Activated B cell treated with CpG ODN at 0.5 μM for 24 hours (primary cell): ENCODE data around the gene FSTL4. TPM values are rescaled to one million over a fixed set of nuclear protein-coding genes. Genes with fewer than 3 reads are reported as not detected.

Experiments used
- ATAC-seq: fragments of 200-7000 bp; cut with Tn5 transposase; one replicate; pipeline ENCODE4 v1.10.0; 2021; ENCODE audit warnings: low read depth, mild to moderate bottlenecking, moderate library complexity
- CTCF ChIA-PET: fragments of 350-600 bp; sonication (Branson Sonifier 250); formaldehyde crosslinking; loops from one replicate; lab custom pipeline; 2021; ENCODE audit warnings: antibody characterized with exemption; lab: Charles Lee
- POLR2A ChIA-PET: fragments of 350-600 bp; sonication (Branson Sonifier 250); formaldehyde crosslinking; loops from one replicate; lab custom pipeline; 2021; ENCODE audit warnings: antibody characterized with exemption; lab: Charles Lee
- DNase-seq: peaks from one replicate; pipeline ENCODE4 v3.0.0; 2022
- H3K27ac Mint-ChIP-seq: one replicate; pipeline ENCODE4 v1.8.0; 2020; ENCODE audit warnings: mixed read lengths
- H3K27me3 Mint-ChIP-seq: one replicate; pipeline ENCODE4 v1.8.0; 2021; ENCODE audit warnings: mixed read lengths
- H3K36me3 Mint-ChIP-seq: one replicate; pipeline ENCODE4 v1.8.0; 2021; ENCODE audit warnings: low read depth, mixed read lengths
- H3K4me1 Mint-ChIP-seq: one replicate; pipeline ENCODE4 v1.8.0; 2021; ENCODE audit warnings: mixed read lengths
- H3K4me3 Mint-ChIP-seq: one replicate; pipeline ENCODE4 v1.8.0; 2020; ENCODE audit warnings: mild to moderate bottlenecking, mixed read lengths
- H3K9me3 Mint-ChIP-seq: one replicate; pipeline ENCODE4 v1.8.0; 2020; ENCODE audit warnings: mixed read lengths
- CTCF ChIP-seq: fragments of 200-600 bp; IDR thresholded peaks from one replicate; pipeline ENCODE4 v1.8.0; 2022; ENCODE audit warnings: antibody characterized with exemption, mild to moderate bottlenecking
- intact Hi-C: fragments of 100-400 bp; cut with micrococcal nuclease; formaldehyde crosslinking; loops from one replicate; pipeline ENCODE4 v1.15.1; 2024
- total RNA-seq: library from RNA; stranded (reverse); gene quantifications from 2 replicates; pipeline ENCODE4 v1.2.3, GENCODE V29; 2022

Gene FSTL4
- total RNA-seq, 1 donor from 2014 or later = 1.7 TPM

- ChIA-PET POLR2A (no interaction called here), CTCF (no interaction called here)
- TF ChIP-seq CTCF = no peak
- ATAC-seq = no peak
- no peaks in the 10 kb centered on the region for H3K4me1 Mint-ChIP-seq
- intact Hi-C loops = no loop called here
- no peak for DNase-seq
- H3K9me3 Mint-ChIP-seq = peaks cover 4% of the 10 kb centered on the region
- H3K27me3 Mint-ChIP-seq = peaks cover 10% of the 10 kb centered on the region
- no peaks in the 10 kb centered on the region for H3K36me3 Mint-ChIP-seq
- no peak overlapping the region for H3K27ac Mint-ChIP-seq
- H3K4me3 Mint-ChIP-seq = no peak overlapping the region
Measured at GRCh38 chr5:133370036-133370831, 242.1 kb downstream of the FSTL4 start.

GRCh38 chr5:133368916-133369783, 243.2 kb downstream of the FSTL4 start:
- DNase-seq (no peak), ATAC-seq (no peak)
- intact Hi-C loops = no loop called here
- H3K9me3 Mint-ChIP-seq = no peaks in the 10 kb centered on the region
- TF ChIP-seq CTCF = no peak
- ChIA-PET POLR2A (no interaction called here), CTCF (interaction anchor here (4.4 kb wide), 1 partner anchor 56 kb away, joined by 23 read pairs; no protein-coding TSS in a partner anchor)
- H3K4me1 Mint-ChIP-seq = no peaks in the 10 kb centered on the region
- H3K27ac Mint-ChIP-seq = no peak overlapping the region
- H3K36me3 Mint-ChIP-seq = no peaks in the 10 kb centered on the region
- peaks cover 10% of the 10 kb centered on the region for H3K27me3 Mint-ChIP-seq
- H3K4me3 Mint-ChIP-seq = no peak overlapping the region

- Mint-ChIP-seq H3K36me3 (no peaks in the 10 kb centered on the region), H3K27ac (no peak overlapping the region), H3K4me3 (no peak overlapping the region), H3K4me1 (no peaks in the 10 kb centered on the region), H3K9me3 (no peaks in the 10 kb centered on the region), H3K27me3 (peaks cover 13% of the 10 kb centered on the region)
- CTCF ChIA-PET = interaction anchor here (1.4 to 4.4 kb wide), 3 partner anchors 57 to 576 kb away, joined by 3 to 23 read pairs (median 16); no protein-coding TSS in a partner anchor
- TF ChIP-seq CTCF = no peak
- ATAC-seq (no peak), DNase-seq (no peak)
- POLR2A ChIA-PET = interaction anchor here (0.6 kb wide), 1 partner anchor 607 kb away, joined by 3 read pairs; no protein-coding TSS in a partner anchor
- intact Hi-C loops = no loop called here
Measured at GRCh38 chr5:133367984-133368383, 244.4 kb downstream of the FSTL4 start.

GRCh38 chr5:133367071-133367786, 245.1 kb downstream of the FSTL4 start:
- no peak for TF ChIP-seq CTCF
- POLR2A ChIA-PET = no interaction called here
- no peak for DNase-seq
- Mint-ChIP-seq H3K27me3 (peaks cover 16% of the 10 kb centered on the region), H3K27ac (no peak overlapping the region), H3K36me3 (no peaks in the 10 kb centered on the region), H3K4me1 (no peaks in the 10 kb centered on the region), H3K9me3 (no peaks in the 10 kb centered on the region), H3K4me3 (no peak overlapping the region)
- CTCF ChIA-PET = interaction anchor here (0.7 to 4.4 kb wide), 6 partner anchors 54 to 577 kb away, joined by 3 to 23 read pairs (median 5); no protein-coding TSS in a partner anchor
- intact Hi-C loops = no loop called here
- no peak for ATAC-seq
